Measurements from ENCODE around the gene TBL1X.

TBL1X gene

DNA sequence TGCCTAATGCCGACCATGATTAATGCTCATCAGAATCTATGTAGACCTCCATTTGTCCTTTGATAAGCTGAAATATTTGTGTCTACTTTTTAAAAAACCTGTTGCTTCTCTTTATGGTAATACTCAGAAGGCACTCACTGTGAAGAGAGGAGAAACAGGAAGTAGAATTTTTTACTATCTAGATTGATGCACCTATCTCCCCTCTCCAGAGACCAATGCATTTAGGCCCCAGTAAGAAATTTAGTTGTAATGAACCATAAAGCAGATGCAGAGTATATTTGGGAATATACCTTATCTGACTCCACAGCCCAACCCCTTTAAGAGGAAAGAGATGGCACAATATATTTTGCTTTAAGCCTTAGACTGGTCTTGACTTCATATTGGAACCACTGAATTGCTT lies 11.1 kb downstream of the TBL1X start:
- Histone ChIP-seq H3K9ac (no peak overlapping the region), H3K27ac (peak overlapping the region; percentile 65; the same call in 1 of the 2 replicates), H3K27me3 (no peaks in the 10 kb centered on the region)

GRCh38 chrX:9476810-9477575 lies 12.1 kb downstream of the TBL1X start:
- Histone ChIP-seq H3K36me3 (peaks cover 42% of the 10 kb centered on the region), H4K20me1 (peaks cover 56% of the 10 kb centered on the region), H3K4me3 (no peak overlapping the region; the same call in 1 of the 2 replicates), H3K27me3 (no peaks in the 10 kb centered on the region), H3K9me3 (peaks cover 36% of the 10 kb centered on the region), H3K9ac (no peak overlapping the region; the same call in 1 of the 2 replicates), H3K4me1 (peaks cover 38% of the 10 kb centered on the region), H3K27ac (peak overlapping the region; percentile 65), H3K4me2 (peak overlapping the region; percentile 81)
- TF ChIP-seq Cebpa-rat (IDR thresholded peaks at IDR 0.05), result no peak

More for the DNA sequence above, 11.1 kb downstream of the TBL1X start:
- Histone ChIP-seq H4K20me1 (peaks cover 56% of the 10 kb centered on the region), H3K4me3 (no peak overlapping the region), H3K9me3 (peaks cover 28% of the 10 kb centered on the region), H3K36me3 (peaks cover 42% of the 10 kb centered on the region), H3K4me1 (peaks cover 33% of the 10 kb centered on the region), H3K4me2 (peak overlapping the region; percentile 81)
- no peak for TF ChIP-seq Cebpa-rat (IDR thresholded peaks at IDR 0.05)

- TF ChIP-seq Cebpa-rat (IDR thresholded peaks at IDR 0.05), result no peak
- peaks cover 62% of the 10 kb centered on the region for H4K20me1 ChIP-seq
- H3K36me3 ChIP-seq, result peaks cover 44% of the 10 kb centered on the region
- H3K4me1 ChIP-seq, result peaks cover 25% of the 10 kb centered on the region
- H3K27me3 ChIP-seq, result no peaks in the 10 kb centered on the region
- no peak overlapping the region for H3K4me3 ChIP-seq
- H3K9ac ChIP-seq, result no peak overlapping the region
- H3K9me3 ChIP-seq, result peaks cover 36% of the 10 kb centered on the region
- peak overlapping the region; percentile 49 for H3K4me2 ChIP-seq
- H3K27ac ChIP-seq, result no peak overlapping the region
Observed at GRCh38 chrX:9482408-9482807, 17.6 kb downstream of the TBL1X start.

- peaks cover 33% of the 10 kb centered on the region for H3K9me3 ChIP-seq
Observed at GRCh38 chrX:9482837-9483236, 18.0 kb downstream of the TBL1X start.

GRCh38 chrX:9483376-9483775 lies 18.5 kb downstream of the TBL1X start:
- H3K36me3 ChIP-seq, result peaks cover 41% of the 10 kb centered on the region
- H3K9me3 ChIP-seq, result peaks cover 33% of the 10 kb centered on the region
- peaks cover 72% of the 10 kb centered on the region for H4K20me1 ChIP-seq
- H3K4me3 ChIP-seq, result no peak overlapping the region
- no peak overlapping the region for H3K27ac ChIP-seq
- no peak for TF ChIP-seq Cebpa-rat (IDR thresholded peaks at IDR 0.05)
- no peaks in the 10 kb centered on the region for H3K27me3 ChIP-seq
- no peak overlapping the region for H3K4me2 ChIP-seq
- peaks cover 17% of the 10 kb centered on the region for H3K4me1 ChIP-seq
- H3K9ac ChIP-seq, result no peak overlapping the region

More at GRCh38 chrX:9482837-9483236, 18.0 kb downstream of the TBL1X start:
- Histone ChIP-seq H3K9ac (no peak overlapping the region), H3K4me2 (peak overlapping the region; percentile 49), H3K36me3 (peaks cover 41% of the 10 kb centered on the region), H3K4me1 (peaks cover 21% of the 10 kb centered on the region), H3K27me3 (no peaks in the 10 kb centered on the region), H3K27ac (no peak overlapping the region), H3K4me3 (no peak overlapping the region), H4K20me1 (peaks cover 67% of the 10 kb centered on the region)
- no peak for TF ChIP-seq Cebpa-rat (IDR thresholded peaks at IDR 0.05)

GRCh38 chrX:9486786-9487387 lies 22.0 kb downstream of the TBL1X start:
- H3K4me2 ChIP-seq, result no peak overlapping the region
- no peaks in the 10 kb centered on the region for H3K27me3 ChIP-seq
- TF ChIP-seq Cebpa-rat (IDR thresholded peaks at IDR 0.05), result no peak
- H3K36me3 ChIP-seq, result peaks cover 30% of the 10 kb centered on the region
- H4K20me1 ChIP-seq, result peaks cover 95% of the 10 kb centered on the region
- H3K27ac ChIP-seq, result no peak overlapping the region
- peaks cover 15% of the 10 kb centered on the region for H3K9me3 ChIP-seq
- no peak overlapping the region for H3K9ac ChIP-seq
- H3K4me3 ChIP-seq, result no peak overlapping the region
- H3K4me1 ChIP-seq, result peaks cover 13% of the 10 kb centered on the region

DNA sequence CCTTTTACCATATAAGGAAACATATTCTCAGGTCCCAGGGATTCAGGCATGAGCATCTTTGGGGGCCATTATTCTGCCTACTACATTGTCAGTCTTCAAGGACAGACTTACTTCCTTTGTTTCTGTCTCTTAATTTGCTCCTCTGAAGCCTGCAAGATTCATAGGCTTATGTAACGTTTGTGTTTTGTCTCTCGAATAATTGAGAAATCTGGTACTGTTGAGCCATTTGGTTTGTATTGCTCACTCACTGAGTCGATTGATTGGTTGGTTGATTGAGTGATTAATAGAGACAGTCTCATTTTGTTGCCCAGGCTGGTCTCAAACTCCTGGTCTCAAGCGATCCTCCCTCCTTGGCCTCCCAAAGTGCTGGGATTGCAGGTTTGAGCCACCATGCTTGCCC lies 23.7 kb downstream of the TBL1X start:
- Histone ChIP-seq H4K20me1 (peaks cover 97% of the 10 kb centered on the region), H3K4me2 (no peak overlapping the region), H3K4me1 (peaks cover 4% of the 10 kb centered on the region; the same call in 1 of the 2 replicates), H3K9ac (no peak overlapping the region), H3K27me3 (no peaks in the 10 kb centered on the region), H3K27ac (no peak overlapping the region), H3K9me3 (peaks cover 24% of the 10 kb centered on the region), H3K36me3 (peaks cover 35% of the 10 kb centered on the region), H3K4me3 (no peak overlapping the region)
- no peak for TF ChIP-seq Cebpa-rat (IDR thresholded peaks at IDR 0.05)

DNA sequence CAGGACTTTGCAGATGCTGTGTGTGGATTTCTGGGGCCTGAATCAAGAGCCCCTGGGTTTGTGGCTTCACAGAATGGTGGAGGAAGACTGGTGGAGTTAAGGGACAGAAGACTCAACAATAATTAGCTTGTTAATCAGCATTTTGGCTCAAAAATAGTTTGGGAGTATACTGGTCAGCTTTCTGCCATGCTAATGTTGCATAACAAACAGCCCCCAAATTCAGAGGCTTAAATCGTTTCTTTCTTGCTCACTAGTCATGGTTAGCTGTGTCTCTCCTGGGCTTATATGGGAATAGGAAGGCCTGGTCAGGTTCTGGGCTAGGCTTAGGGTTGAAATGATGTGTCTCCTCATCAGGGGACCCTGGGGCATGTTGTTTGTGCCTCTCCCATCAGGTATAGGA lies 24.4 kb downstream of the TBL1X start:
- no peak overlapping the region for H3K27ac ChIP-seq
- H4K20me1 ChIP-seq, result peaks cover 97% of the 10 kb centered on the region
- peaks cover 4% of the 10 kb centered on the region; the same call in 1 of the 2 replicates for H3K4me1 ChIP-seq
- no peaks in the 10 kb centered on the region for H3K27me3 ChIP-seq
- H3K36me3 ChIP-seq, result peaks cover 36% of the 10 kb centered on the region
- no peak overlapping the region for H3K4me3 ChIP-seq
- peaks cover 28% of the 10 kb centered on the region for H3K9me3 ChIP-seq
- no peak for TF ChIP-seq Cebpa-rat (IDR thresholded peaks at IDR 0.05)
- no peak overlapping the region for H3K4me2 ChIP-seq
- H3K9ac ChIP-seq, result no peak overlapping the region

GRCh38 chrX:9492901-9493300 lies 28.0 kb downstream of the TBL1X start:
- Histone ChIP-seq H3K27ac (no peak overlapping the region), H3K4me2 (no peak overlapping the region), H3K4me1 (peaks cover 4% of the 10 kb centered on the region; the same call in 1 of the 2 replicates), H3K36me3 (peaks cover 33% of the 10 kb centered on the region), H4K20me1 (peaks cover 95% of the 10 kb centered on the region), H3K9ac (no peak overlapping the region), H3K4me3 (no peak overlapping the region), H3K27me3 (no peaks in the 10 kb centered on the region), H3K9me3 (peaks cover 27% of the 10 kb centered on the region)
- no peak for TF ChIP-seq Cebpa-rat (IDR thresholded peaks at IDR 0.05)

GRCh38 chrX:9493936-9494335 lies 29.1 kb downstream of the TBL1X start:
- H3K36me3 ChIP-seq, result peaks cover 30% of the 10 kb centered on the region
- no peak overlapping the region for H3K4me2 ChIP-seq
- no peak overlapping the region for H3K27ac ChIP-seq
- no peaks in the 10 kb centered on the region for H3K27me3 ChIP-seq
- no peak for TF ChIP-seq Cebpa-rat (IDR thresholded peaks at IDR 0.05)
- H3K9ac ChIP-seq, result no peak overlapping the region
- peaks cover 95% of the 10 kb centered on the region for H4K20me1 ChIP-seq
- peaks cover 17% of the 10 kb centered on the region for H3K9me3 ChIP-seq
- peaks cover 4% of the 10 kb centered on the region; the same call in 1 of the 2 replicates for H3K4me1 ChIP-seq
- H3K4me3 ChIP-seq, result no peak overlapping the region

Data from BLaER1 (cell line).